ENCODE data around the gene PSMF1.
A peak's percentile ranks its signal among the peaks of the same experiment; 100 is the strongest.
"Not testable (repeated sequence)": the region's sequence is repeated elsewhere in the genome, so short reads cannot be mapped to it uniquely, and the experiment has no call there.

PSMF1 gene

GRCh38 chr20:1130847-1131246 lies 12.4 kb downstream of the PSMF1 start:
- H3K4me3 Mint-ChIP-seq: no peak overlapping the region
- H3K36me3 Mint-ChIP-seq (ENCODE audit: low read depth): peaks cover 78% of the 10 kb centered on the region
- H3K27me3 Mint-ChIP-seq (ENCODE audit: low read depth): no peaks in the 10 kb centered on the region
- peaks cover 15% of the 10 kb centered on the region for H3K4me1 Mint-ChIP-seq (ENCODE audit: low read depth)
- no peak overlapping the region for H3K27ac Mint-ChIP-seq
- DNase-seq (ENCODE audit: low spot score): no peak
- peaks cover 7% of the 10 kb centered on the region for H3K9me3 Mint-ChIP-seq

- Mint-ChIP-seq H3K9me3 (peaks cover 7% of the 10 kb centered on the region), H3K27ac (no peak overlapping the region), H3K36me3 (ENCODE audit: low read depth) (peaks cover 80% of the 10 kb centered on the region), H3K4me1 (ENCODE audit: low read depth) (peaks cover 11% of the 10 kb centered on the region), H3K27me3 (ENCODE audit: low read depth) (no peaks in the 10 kb centered on the region), H3K4me3 (no peak overlapping the region)
- DNase-seq (ENCODE audit: low spot score): no peak
Measured at GRCh38 chr20:1131354-1131753, 13.0 kb downstream of the PSMF1 start.

- Mint-ChIP-seq H3K9me3 (peaks cover 7% of the 10 kb centered on the region), H3K4me3 (no peak overlapping the region), H3K27me3 (ENCODE audit: low read depth) (no peaks in the 10 kb centered on the region), H3K27ac (no peak overlapping the region), H3K4me1 (ENCODE audit: low read depth) (peaks cover 11% of the 10 kb centered on the region), H3K36me3 (ENCODE audit: low read depth) (peaks cover 84% of the 10 kb centered on the region)
- DNase-seq (ENCODE audit: low spot score): no peak
Measured at GRCh38 chr20:1134355-1134754, 16.0 kb downstream of the PSMF1 start.

GRCh38 chr20:1134836-1135235 lies 16.4 kb downstream of the PSMF1 start:
- DNase-seq (ENCODE audit: low spot score): no peak
- no peak overlapping the region for H3K27ac Mint-ChIP-seq
- H3K36me3 Mint-ChIP-seq (ENCODE audit: low read depth): peaks cover 80% of the 10 kb centered on the region
- no peaks in the 10 kb centered on the region for H3K27me3 Mint-ChIP-seq (ENCODE audit: low read depth)
- no peak overlapping the region for H3K4me3 Mint-ChIP-seq
- peaks cover 11% of the 10 kb centered on the region for H3K4me1 Mint-ChIP-seq (ENCODE audit: low read depth)
- H3K9me3 Mint-ChIP-seq: peaks cover 7% of the 10 kb centered on the region

- Mint-ChIP-seq H3K4me1 (ENCODE audit: low read depth) (peaks cover 7% of the 10 kb centered on the region), H3K27ac (no peak overlapping the region), H3K9me3 (peaks cover 7% of the 10 kb centered on the region), H3K27me3 (ENCODE audit: low read depth) (no peaks in the 10 kb centered on the region), H3K36me3 (ENCODE audit: low read depth) (peaks cover 72% of the 10 kb centered on the region), H3K4me3 (no peak overlapping the region)
- DNase-seq (ENCODE audit: low spot score): no peak
Measured at GRCh38 chr20:1137236-1137635, 18.8 kb downstream of the PSMF1 start.

GRCh38 chr20:1144401-1145172 lies 26.2 kb downstream of the PSMF1 start:
- no peak for DNase-seq (ENCODE audit: low spot score)
- no peak overlapping the region for H3K27ac Mint-ChIP-seq

GRCh38 chr20:1146957-1147356 lies 28.6 kb downstream of the PSMF1 start:
- no peak for DNase-seq (ENCODE audit: low spot score)
- Mint-ChIP-seq H3K27ac (no peak overlapping the region), H3K9me3 (no peaks in the 10 kb centered on the region), H3K27me3 (ENCODE audit: low read depth) (no peaks in the 10 kb centered on the region), H3K4me3 (no peak overlapping the region), H3K4me1 (ENCODE audit: low read depth) (peaks cover 6% of the 10 kb centered on the region), H3K36me3 (ENCODE audit: low read depth) (peaks cover 31% of the 10 kb centered on the region)

More at GRCh38 chr20:1144401-1145172, 26.2 kb downstream of the PSMF1 start:
- Mint-ChIP-seq H3K9me3 (no peaks in the 10 kb centered on the region), H3K36me3 (ENCODE audit: low read depth) (peaks cover 37% of the 10 kb centered on the region), H3K4me1 (ENCODE audit: low read depth) (no peaks in the 10 kb centered on the region), H3K4me3 (no peak overlapping the region), H3K27me3 (ENCODE audit: low read depth) (no peaks in the 10 kb centered on the region)

GRCh38 chr20:1149812-1150211 lies 31.4 kb downstream of the PSMF1 start:
- DNase-seq (ENCODE audit: low spot score); H3K27me3 Mint-ChIP-seq (ENCODE audit: low read depth); H3K9me3 Mint-ChIP-seq; H3K27ac Mint-ChIP-seq; H3K4me3 Mint-ChIP-seq; H3K4me1 Mint-ChIP-seq (ENCODE audit: low read depth): not testable (repeated sequence)
- peaks cover 37% of the 10 kb centered on the region for H3K36me3 Mint-ChIP-seq (ENCODE audit: low read depth)

- Mint-ChIP-seq H3K4me1 (ENCODE audit: low read depth) (peaks cover 6% of the 10 kb centered on the region), H3K9me3 (no peaks in the 10 kb centered on the region), H3K27ac (no peak overlapping the region), H3K27me3 (ENCODE audit: low read depth) (no peaks in the 10 kb centered on the region), H3K4me3 (no peak overlapping the region), H3K36me3 (ENCODE audit: low read depth) (peaks cover 41% of the 10 kb centered on the region)
- peak; percentile 30 for DNase-seq (ENCODE audit: low spot score)
Measured at GRCh38 chr20:1150218-1150617, 31.8 kb downstream of the PSMF1 start.

- no peak overlapping the region for H3K4me3 Mint-ChIP-seq
- no peaks in the 10 kb centered on the region for H3K9me3 Mint-ChIP-seq
- no peaks in the 10 kb centered on the region for H3K27me3 Mint-ChIP-seq (ENCODE audit: low read depth)
- peaks cover 6% of the 10 kb centered on the region for H3K4me1 Mint-ChIP-seq (ENCODE audit: low read depth)
- H3K27ac Mint-ChIP-seq: no peak overlapping the region
- H3K36me3 Mint-ChIP-seq (ENCODE audit: low read depth): peaks cover 46% of the 10 kb centered on the region
- DNase-seq (ENCODE audit: low spot score): no peak
Measured at GRCh38 chr20:1150968-1151367, 32.6 kb downstream of the PSMF1 start.

- Mint-ChIP-seq H3K36me3 (ENCODE audit: low read depth) (peaks cover 42% of the 10 kb centered on the region), H3K27me3 (ENCODE audit: low read depth) (no peaks in the 10 kb centered on the region), H3K27ac (no peak overlapping the region), H3K4me1 (ENCODE audit: low read depth) (peaks cover 6% of the 10 kb centered on the region), H3K9me3 (no peaks in the 10 kb centered on the region), H3K4me3 (no peak overlapping the region)
- DNase-seq (ENCODE audit: low spot score): no peak
Measured at GRCh38 chr20:1154226-1154625, 35.8 kb downstream of the PSMF1 start.

GRCh38 chr20:1154691-1155090 lies 36.3 kb downstream of the PSMF1 start:
- Mint-ChIP-seq H3K36me3 (ENCODE audit: low read depth) (peaks cover 40% of the 10 kb centered on the region), H3K27me3 (ENCODE audit: low read depth) (no peaks in the 10 kb centered on the region), H3K4me3 (no peak overlapping the region), H3K4me1 (ENCODE audit: low read depth) (peaks cover 6% of the 10 kb centered on the region), H3K27ac (no peak overlapping the region), H3K9me3 (no peaks in the 10 kb centered on the region)
- no peak for DNase-seq (ENCODE audit: low spot score)

GRCh38 chr20:1155342-1155741 lies 36.9 kb downstream of the PSMF1 start:
- peaks cover 43% of the 10 kb centered on the region for H3K36me3 Mint-ChIP-seq (ENCODE audit: low read depth)
- no peak for DNase-seq (ENCODE audit: low spot score)
- H3K27me3 Mint-ChIP-seq (ENCODE audit: low read depth): no peaks in the 10 kb centered on the region
- no peak overlapping the region for H3K27ac Mint-ChIP-seq
- peaks cover 6% of the 10 kb centered on the region for H3K4me1 Mint-ChIP-seq (ENCODE audit: low read depth)
- H3K9me3 Mint-ChIP-seq: no peaks in the 10 kb centered on the region
- no peak overlapping the region for H3K4me3 Mint-ChIP-seq

- peaks cover 46% of the 10 kb centered on the region for H3K36me3 Mint-ChIP-seq (ENCODE audit: low read depth)
- no peaks in the 10 kb centered on the region for H3K9me3 Mint-ChIP-seq
Measured at GRCh38 chr20:1160496-1160895, 42.1 kb downstream of the PSMF1 start.

GRCh38 chr20:1160991-1161390 lies 42.6 kb downstream of the PSMF1 start:
- Mint-ChIP-seq H3K9me3 (no peaks in the 10 kb centered on the region), H3K4me1 (ENCODE audit: low read depth) (no peaks in the 10 kb centered on the region), H3K27me3 (ENCODE audit: low read depth) (no peaks in the 10 kb centered on the region), H3K4me3 (no peak overlapping the region), H3K36me3 (ENCODE audit: low read depth) (peaks cover 47% of the 10 kb centered on the region), H3K27ac (no peak overlapping the region)
- DNase-seq (ENCODE audit: low spot score): no peak

More at GRCh38 chr20:1160496-1160895, 42.1 kb downstream of the PSMF1 start:
- no peak overlapping the region for H3K4me3 Mint-ChIP-seq
- no peak for DNase-seq (ENCODE audit: low spot score)
- no peak overlapping the region for H3K27ac Mint-ChIP-seq
- no peaks in the 10 kb centered on the region for H3K27me3 Mint-ChIP-seq (ENCODE audit: low read depth)
- H3K4me1 Mint-ChIP-seq (ENCODE audit: low read depth): no peaks in the 10 kb centered on the region

All from T-helper 2 cell treated with Interferon-gamma antibody and Interleukin-4, amounts not matched to agents 5 μg/mL and 100 μg/mL, for 36 hours (primary cell).